GM12878 (cell line): ENCODE results near the gene OR1J1. TPM values are rescaled to one million over a fixed set of nuclear protein-coding genes. Genes with fewer than 3 reads are reported as not detected.

Source experiments
- ATAC-seq: fragments of 200-7000 bp; cut with Tn5 transposase; 3 replicates; pipeline ENCODE4 v1.9.1; 2020; ENCODE audit warnings: mild to moderate bottlenecking, moderate library complexity
- BruUV-seq: library from RNA; stranded (reverse); fragments of 400-500 nt; replicated peaks from 2 replicates; lab custom pipeline; 2021; lab: Mats Ljungman, UMichigan
- CTCF ChIA-PET: fragments of 300-600 bp; sonication (Branson Sonifier 250); formaldehyde crosslinking; extraction: SDS; loops from one replicate; lab custom pipeline; 2021; ENCODE audit warnings: inconsistent platforms; lab: Yijun Ruan, JAX
- POLR2A ChIA-PET: fragments of 350-600 bp; formaldehyde crosslinking; extraction: SDS; loops from one replicate; lab custom pipeline; 2021; ENCODE audit warnings: inconsistent platforms; lab: Charles Lee
- RAD21 ChIA-PET: fragments of 300-600 bp; sonication (Branson Sonifier 250); formaldehyde crosslinking; loops from one replicate; lab custom pipeline; 2023; ENCODE audit warnings: antibody characterized with exemption; ENCODE audit not compliant: unreplicated experiment; lab: Charles Lee
- SMC1A ChIA-PET: fragments of 300-600 bp; sonication (Branson Sonifier 250); formaldehyde crosslinking; loops from one replicate; lab custom pipeline; 2023; ENCODE audit not compliant: unreplicated experiment, uncharacterized antibody; lab: Charles Lee
- DNase-seq: peaks from one replicate; pipeline ENCODE4 v3.0.0-alpha.2; 2011; ENCODE audit warnings: low read depth, low spot score
- FAIRE-seq: peaks from 3 replicates; lab custom pipeline; 2011; peaks lifted over from hg19 to GRCh38; lab: Jason Lieb, UNC
- H2AFZ ChIP-seq: 2 replicates; pipeline ENCODE4 v1.6.0; 2011; ENCODE audit warnings: low read depth, low read length, control low read depth; ENCODE audit not compliant: control insufficient read depth
- H3K27ac ChIP-seq: 2 replicates; pipeline ENCODE4 v1.5.1; 2011; ENCODE audit warnings: control low read depth; ENCODE audit not compliant: control insufficient read depth, insufficient read depth
- H3K27me3 ChIP-seq, 2 experiments: replicated peaks in 1 of 2; 2 replicates each; pipeline versions ENCODE4 v1.6.0 to v1.6.1; 2011; ENCODE audit warnings: low read length in 1 of 2; ENCODE audit not compliant: control insufficient read depth in 2 of 2, insufficient read depth in 2 of 2
- H3K36me3 ChIP-seq, 2 experiments: 2 replicates each; pipeline ENCODE4 v1.5.1; 2011; ENCODE audit warnings: low read length in 1 of 2; ENCODE audit not compliant: control insufficient read depth in 2 of 2, insufficient read depth in 2 of 2
- H3K4me1 ChIP-seq: 2 replicates; pipeline ENCODE4 v1.6.1; 2011; ENCODE audit warnings: mild to moderate bottlenecking, low read length, moderate library complexity, mixed read lengths; ENCODE audit not compliant: control insufficient read depth, insufficient read depth
- H3K4me2 ChIP-seq: 2 replicates; pipeline ENCODE4 v1.6.0; 2011; ENCODE audit warnings: control low read depth; ENCODE audit not compliant: control insufficient read depth, insufficient read depth
- H3K4me3 ChIP-seq: fragments of 200-600 bp; sonication (generic); 2 replicates; pipeline ENCODE4 v1.5.1; 2016
- H3K79me2 ChIP-seq: 2 replicates; pipeline ENCODE4 v1.6.0; 2011; ENCODE audit warnings: low read length; ENCODE audit not compliant: control insufficient read depth, insufficient read depth
- H3K9ac ChIP-seq: 2 replicates; pipeline ENCODE4 v1.8.0; 2011; ENCODE audit warnings: low read length, control low read depth, mixed read lengths; ENCODE audit not compliant: control insufficient read depth, insufficient read depth
- H3K9me3 ChIP-seq: replicated peaks from 3 replicates; pipeline ENCODE4 v1.5.1; 2011; ENCODE audit warnings: mild to moderate bottlenecking, low read length; ENCODE audit not compliant: control insufficient read depth, insufficient read depth
- H4K20me1 ChIP-seq: 2 replicates; pipeline ENCODE4 v1.6.0; 2011; ENCODE audit not compliant: control insufficient read depth, insufficient read depth
- BCL3 ChIP-seq: IDR thresholded peaks from 2 replicates; pipeline ENCODE4 v1.6.1; 2011; ENCODE audit warnings: borderline replicate concordance, low read depth, mild to moderate bottlenecking, moderate library complexity, low read length; ENCODE audit not compliant: insufficient read depth, poor library complexity, severe bottlenecking
- PML ChIP-seq: IDR thresholded peaks from 2 replicates; pipeline ENCODE4 v1.6.1; 2012; ENCODE audit warnings: low read length, inconsistent platforms
- RB1 ChIP-seq: fragments of 450-650 bp; formaldehyde crosslinking; IDR thresholded peaks from 2 replicates; pipeline ENCODE4 v1.6.1; 2017; ENCODE audit warnings: mild to moderate bottlenecking, borderline replicate concordance
- RFX5 ChIP-seq: IDR thresholded peaks from 2 replicates; pipeline ENCODE4 v1.6.1; 2011; ENCODE audit warnings: low read depth, low read length, improper control_type of control experiment
- RUNX3 ChIP-seq: IDR thresholded peaks from 2 replicates; pipeline ENCODE4 v1.6.1; 2012; ENCODE audit warnings: low read length, inconsistent platforms
- SRF ChIP-seq, 2 experiments: IDR thresholded peaks; 2 replicates each; pipeline ENCODE4 v1.6.1; 2011; ENCODE audit warnings: low read depth in 2 of 2, low read length in 2 of 2, mild to moderate bottlenecking in 1 of 2, moderate library complexity in 1 of 2
- ZBED1 ChIP-seq: IDR thresholded peaks from 2 replicates; pipeline ENCODE4 v1.6.1; 2016; ENCODE audit warnings: borderline replicate concordance
- ZNF592 ChIP-seq: fragments of 450-650 bp; IDR thresholded peaks from 2 replicates; pipeline ENCODE4 v1.6.1; 2017; ENCODE audit warnings: mild to moderate bottlenecking, moderate library complexity
- WGBS: methylation state at CpG from one replicate; pipeline ENCODE4 v1.1.6; 2016; ENCODE audit warnings: low lambda C conversion rate; ENCODE audit not compliant: insufficient replicate concordance, insufficient coverage; ENCODE audit errors: missing lambda C conversion rate; 5-methylcytosine and 5-hydroxymethylcytosine counted together
- in situ Hi-C: fragments of 300-500 bp; cut with MboI; formaldehyde crosslinking; loops from 9 replicates; pipeline ENCODE4 v1.14.3; 2018; ENCODE audit warnings: mixed read lengths
- intact Hi-C: fragments of 100-400 bp; cut with micrococcal nuclease; formaldehyde crosslinking; loops from one replicate; pipeline ENCODE4 v1.14.2; 2022; ENCODE audit not compliant: unreplicated experiment
- polyA plus RNA-seq, 11 experiments: library from polyadenylated mRNA; depleted of rRNA in 4 of 11; unstranded in 6 of 11; stranded (reverse) in 5 of 11; fragments of >200 nt; fragmentation: Nextera tagmentation in 4 of 11; fragmentation: Illumina TruSeq in 1 of 11; extraction: Ambion mirVana in 4 of 11; extraction: Trizol in 1 of 11; gene quantifications; 1 replicate in 1 of 11; 2 replicates in 10 of 11; pipeline versions ENCODE4 v1.2.1 to v1.2.3, GENCODE V29; 2011 to 2016; ENCODE audit warnings: inconsistent platforms in 2 of 11, missing spikeins in 2 of 11, low read depth in 1 of 11
- total RNA-seq, 4 experiments: library from RNA; depleted of rRNA in 3 of 4; stranded (reverse); fragments of >200 nt in 3 of 4; fragmentation: Illumina TruSeq in 1 of 4; extraction: Trizol in 1 of 4; gene quantifications; 2 replicates each; pipeline versions ENCODE4 v1.2.1 to v1.2.3, GENCODE V29; 2013 to 2021

Gene OR1J1
- total and polyA plus RNA-seq, 10 of the 15 experiments (the other 5 are each of a cell fraction or from before 2014, with no cell fraction given): 0.07 TPM; not detected in 9

GRCh38 chr9:122457787-122458186, 19.9 kb downstream of the OR1J1 start:
- DNase-seq: no peak
- no peak for TF ChIP-seq RUNX3
- no peak for TF ChIP-seq SRF (IDR thresholded peaks at IDR 0.05; ENCODE audit: low read depth in 2 of 2, low read length in 2 of 2)
- TF ChIP-seq RB1: no peak
- ChIA-PET RAD21 (no interaction called here), SMC1A (no interaction called here), POLR2A (no interaction called here), CTCF (no interaction called here)
- BruUV-seq: no TSS peak
- no peak overlapping the region for H3K4me2 ChIP-seq
- intact Hi-C loops: no loop called here
- 77% methylated on average over 1 of the region's 1 CpG for WGBS
- no peak overlapping the region for H3K4me3 ChIP-seq
- H3K9ac ChIP-seq: no peak overlapping the region
- in situ Hi-C loops: loop anchor here (10.0 kb wide), 1 partner anchor 333 kb away; no protein-coding TSS in a partner anchor
- no peaks in the 10 kb centered on the region for H3K9me3 ChIP-seq
- H3K36me3 ChIP-seq: no peaks in the 10 kb centered on the region
- no peak overlapping the region for H3K27ac ChIP-seq
- H4K20me1 ChIP-seq: no peaks in the 10 kb centered on the region
- FAIRE-seq: no peak
- no peaks in the 10 kb centered on the region for H3K4me1 ChIP-seq
- no peak overlapping the region for H2AFZ ChIP-seq
- no peaks in the 10 kb centered on the region for H3K79me2 ChIP-seq
- no peak for ATAC-seq
- no peaks in the 10 kb centered on the region for H3K27me3 ChIP-seq

- H2AFZ ChIP-seq: no peak overlapping the region
- BruUV-seq: no TSS peak
- SMC1A ChIA-PET: no interaction called here
- H3K27me3 ChIP-seq: no peaks in the 10 kb centered on the region
- H3K79me2 ChIP-seq: no peaks in the 10 kb centered on the region
- intact Hi-C loops: no loop called here
- TF ChIP-seq ZBED1 (no peak), BCL3 (no peak), ZNF592 (no peak), PML (no peak), RFX5 (no peak)
- no peaks in the 10 kb centered on the region for H4K20me1 ChIP-seq
- H3K36me3 ChIP-seq: no peaks in the 10 kb centered on the region
- no peaks in the 10 kb centered on the region for H3K4me1 ChIP-seq
- 85% methylated on average over 3 of the region's 3 CpGs for WGBS
- H3K4me3 ChIP-seq: no peak overlapping the region
- RAD21 ChIA-PET: interaction anchor here (0.5 to 1.3 kb wide), 2 partner anchors 309 to 331 kb away, joined by 3 to 4 read pairs; no protein-coding TSS in a partner anchor
- ATAC-seq: no peak
- no peak for DNase-seq
- POLR2A ChIA-PET: no interaction called here
- CTCF ChIA-PET: interaction anchor here (0.7 to 4.2 kb wide), 12 partner anchors 7 to 357 kb away, joined by 3 to 26 read pairs (median 4); no protein-coding TSS in a partner anchor
- no peak overlapping the region for H3K9ac ChIP-seq
- in situ Hi-C loops: loop anchor here (10.0 kb wide), 1 partner anchor 331 kb away; no protein-coding TSS in a partner anchor
- no peak for FAIRE-seq
- H3K4me2 ChIP-seq: no peak overlapping the region
- H3K27ac ChIP-seq: no peak overlapping the region
- no peaks in the 10 kb centered on the region for H3K9me3 ChIP-seq
These were observed 21.6 kb downstream of the OR1J1 start for GRCh38 chr9:122456123-122456522.
